Chondrocyte (in vitro differentiated cells): ENCODE measurements around the gene OR5H15. TPM values are rescaled to one million over a fixed set of nuclear protein-coding genes. Genes with fewer than 3 reads are reported as not detected.
"Not testable (repeated sequence)": the region's sequence is repeated elsewhere in the genome, so short reads cannot be mapped to it uniquely, and the experiment has no call there.

Experiments
- DNase-seq: peaks from one replicate; pipeline ENCODE4 v3.0.0; 2021; ENCODE audit warnings: mixed read lengths, low spot score
- H3K27ac Mint-ChIP-seq: one replicate; pipeline ENCODE4 v1.8.0; 2021; ENCODE audit warnings: mild to moderate bottlenecking, moderate library complexity, mixed read lengths; ENCODE audit not compliant: unreplicated experiment
- H3K27me3 Mint-ChIP-seq: 2 replicates; pipeline ENCODE4 v1.8.0; 2021; ENCODE audit warnings: low read depth, mixed read lengths
- H3K36me3 Mint-ChIP-seq: 2 replicates; pipeline ENCODE4 v1.8.0; 2021; ENCODE audit warnings: low read depth, mixed read lengths
- H3K4me1 Mint-ChIP-seq: 2 replicates; pipeline ENCODE4 v1.8.0; 2021; ENCODE audit warnings: low read depth, mild to moderate bottlenecking, mixed read lengths
- H3K4me3 Mint-ChIP-seq: one replicate; pipeline ENCODE4 v1.8.0; 2021; ENCODE audit warnings: mild to moderate bottlenecking, moderate library complexity, mixed read lengths; ENCODE audit not compliant: unreplicated experiment
- H3K9me3 Mint-ChIP-seq: 2 replicates; pipeline ENCODE4 v1.8.0; 2021; ENCODE audit warnings: low read depth, mixed read lengths
- total RNA-seq: library from RNA; stranded (reverse); gene quantifications from 3 replicates; pipeline ENCODE4 v1.2.1, GENCODE V29; 2021
- TF ChIP-seq, protein P1 (sequence below): fragments of 200-600 bp; sonication (generic); IDR thresholded peaks from 2 replicates; pipeline ENCODE4 v1.5.0; 2021; ENCODE audit warnings: antibody characterized with exemption, mild to moderate bottlenecking, moderate library complexity

The OR5H15 gene
- total RNA-seq, 1 donor from 2014 or later = not detected

DNA sequence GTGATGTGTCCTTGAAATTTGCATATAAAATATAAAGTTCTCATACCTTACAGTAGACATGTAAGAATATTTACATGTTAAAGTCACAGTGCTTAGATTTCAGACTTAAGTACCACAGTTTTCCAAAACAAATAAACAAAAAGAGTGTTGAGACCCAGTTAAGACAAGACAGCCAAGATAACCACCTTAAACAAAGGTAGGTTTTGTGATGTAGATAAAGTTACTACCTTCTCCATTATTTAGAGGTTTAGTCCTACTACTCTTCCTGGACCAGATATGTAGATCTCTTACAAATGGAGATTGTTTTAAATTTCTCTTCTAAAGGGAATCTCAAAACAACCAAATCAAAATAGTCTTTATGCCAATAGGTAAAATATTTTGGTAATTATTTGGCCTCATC, 15.7 kb downstream of the OR5H15 start:
- no peak overlapping the region for H3K4me3 Mint-ChIP-seq
- H3K9me3 Mint-ChIP-seq = peaks cover 1% of the 10 kb centered on the region
- TF ChIP-seq, protein P1, sequence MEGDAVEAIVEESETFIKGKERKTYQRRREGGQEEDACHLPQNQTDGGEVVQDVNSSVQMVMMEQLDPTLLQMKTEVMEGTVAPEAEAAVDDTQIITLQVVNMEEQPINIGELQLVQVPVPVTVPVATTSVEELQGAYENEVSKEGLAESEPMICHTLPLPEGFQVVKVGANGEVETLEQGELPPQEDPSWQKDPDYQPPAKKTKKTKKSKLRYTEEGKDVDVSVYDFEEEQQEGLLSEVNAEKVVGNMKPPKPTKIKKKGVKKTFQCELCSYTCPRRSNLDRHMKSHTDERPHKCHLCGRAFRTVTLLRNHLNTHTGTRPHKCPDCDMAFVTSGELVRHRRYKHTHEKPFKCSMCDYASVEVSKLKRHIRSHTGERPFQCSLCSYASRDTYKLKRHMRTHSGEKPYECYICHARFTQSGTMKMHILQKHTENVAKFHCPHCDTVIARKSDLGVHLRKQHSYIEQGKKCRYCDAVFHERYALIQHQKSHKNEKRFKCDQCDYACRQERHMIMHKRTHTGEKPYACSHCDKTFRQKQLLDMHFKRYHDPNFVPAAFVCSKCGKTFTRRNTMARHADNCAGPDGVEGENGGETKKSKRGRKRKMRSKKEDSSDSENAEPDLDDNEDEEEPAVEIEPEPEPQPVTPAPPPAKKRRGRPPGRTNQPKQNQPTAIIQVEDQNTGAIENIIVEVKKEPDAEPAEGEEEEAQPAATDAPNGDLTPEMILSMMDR = no peak
- H3K36me3 Mint-ChIP-seq = no peaks in the 10 kb centered on the region
- H3K27ac Mint-ChIP-seq = no peak overlapping the region
- no peaks in the 10 kb centered on the region for H3K4me1 Mint-ChIP-seq
- no peaks in the 10 kb centered on the region for H3K27me3 Mint-ChIP-seq
- DNase-seq = no peak

DNA sequence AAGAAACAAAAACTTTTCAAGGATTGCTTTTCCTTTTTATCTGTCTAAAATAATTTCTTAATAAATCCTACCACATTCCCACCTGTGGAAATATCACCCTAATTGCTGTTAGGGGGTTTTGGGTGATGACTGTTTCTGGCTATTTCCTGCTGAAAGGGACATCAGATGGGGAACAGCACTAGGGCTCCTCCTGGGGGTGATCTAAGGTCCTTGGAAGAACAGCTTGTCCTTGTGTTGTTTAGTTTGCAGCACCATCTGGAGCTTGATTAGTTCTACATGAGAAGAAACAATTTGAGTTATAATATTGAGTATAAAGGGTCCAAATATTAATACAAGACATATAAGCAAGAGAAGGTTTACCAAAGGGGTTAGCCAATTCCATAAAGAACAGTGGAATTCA, 18.7 kb downstream of the OR5H15 start:
- H3K4me1 Mint-ChIP-seq = no peaks in the 10 kb centered on the region
- H3K4me3 Mint-ChIP-seq = no peak overlapping the region
- no peaks in the 10 kb centered on the region for H3K36me3 Mint-ChIP-seq
- no peaks in the 10 kb centered on the region for H3K27me3 Mint-ChIP-seq
- H3K27ac Mint-ChIP-seq = no peak overlapping the region
- DNase-seq = no peak
- TF ChIP-seq, protein P1 = peak; percentile 16
- no peaks in the 10 kb centered on the region for H3K9me3 Mint-ChIP-seq

GRCh38 chr3:98188545-98188944, 22.0 kb downstream of the OR5H15 start:
- H3K4me1 Mint-ChIP-seq = no peaks in the 10 kb centered on the region
- H3K36me3 Mint-ChIP-seq = no peaks in the 10 kb centered on the region
- DNase-seq = no peak
- no peak overlapping the region for H3K4me3 Mint-ChIP-seq
- no peaks in the 10 kb centered on the region for H3K9me3 Mint-ChIP-seq
- TF ChIP-seq, protein P1 = peak; percentile 33
- H3K27ac Mint-ChIP-seq = no peak overlapping the region
- H3K27me3 Mint-ChIP-seq = peaks cover 2% of the 10 kb centered on the region

DNA sequence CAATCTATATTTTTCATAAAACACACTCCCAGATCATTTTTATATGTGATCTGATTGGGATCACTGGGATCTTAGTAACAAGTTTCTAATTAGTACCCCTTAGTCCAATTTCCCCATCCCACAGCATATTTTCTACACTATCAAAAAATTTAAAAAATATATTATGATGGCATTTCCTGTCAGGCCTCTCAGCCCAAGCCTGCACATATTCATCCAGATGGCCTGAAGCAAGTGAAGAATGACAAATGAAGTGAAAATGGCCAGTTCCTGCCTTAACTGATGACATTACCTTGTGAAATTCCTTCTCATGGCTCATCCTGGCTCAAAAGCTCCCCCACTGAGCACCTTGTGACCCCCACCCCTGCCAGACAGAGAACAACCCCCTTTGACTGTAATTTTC, 24.4 kb downstream of the OR5H15 start:
- not testable (repeated sequence) for DNase-seq, H3K27ac Mint-ChIP-seq, H3K9me3 Mint-ChIP-seq, H3K36me3 Mint-ChIP-seq, H3K4me1 Mint-ChIP-seq, H3K4me3 Mint-ChIP-seq, H3K27me3 Mint-ChIP-seq

- H3K27ac Mint-ChIP-seq, H3K36me3 Mint-ChIP-seq, H3K27me3 Mint-ChIP-seq, H3K4me3 Mint-ChIP-seq, DNase-seq, H3K9me3 Mint-ChIP-seq, H3K4me1 Mint-ChIP-seq: not testable (repeated sequence)
Observed at GRCh38 chr3:98196293-98196692, 29.8 kb downstream of the OR5H15 start.

- Mint-ChIP-seq H3K9me3 (no peaks in the 10 kb centered on the region), H3K4me1 (no peaks in the 10 kb centered on the region), H3K27me3 (peaks cover 3% of the 10 kb centered on the region), H3K27ac (no peak overlapping the region), H3K36me3 (no peaks in the 10 kb centered on the region), H3K4me3 (no peak overlapping the region)
- TF ChIP-seq, protein P1 = no peak
- no peak for DNase-seq
Observed at GRCh38 chr3:98199020-98199419, 32.5 kb downstream of the OR5H15 start.
